Gastrocnemius medialis (tissue), 4 donors: ENCODE results near the gene TFAP2A. TPM values are rescaled to one million over a fixed set of nuclear protein-coding genes. Genes with fewer than 3 reads are reported as not detected.

Experiments used
- ATAC-seq, 2 donors: fragments of 150-250 bp; one replicate each; pipeline ENCODE4 v1.9.1; 2016
- DNase-seq, 2 donors: peaks; one replicate each; pipeline ENCODE4 v3.0.0-alpha.2; 2019
- H3K27ac ChIP-seq, 4 donors: fragments of 200-600 bp; sonication (generic); 1 replicate in 1 of 4; 2 replicates in 3 of 4; pipeline ENCODE4 v1.5.1; 2016 to 2018; ENCODE audit warnings: mild to moderate bottlenecking in 2 of 4, moderate library complexity in 1 of 4
- H3K27me3 ChIP-seq, 3 donors: fragments of 200-600 bp; sonication (generic) in 2 of 3; 1 replicate in 1 of 3; 2 replicates in 2 of 3; pipeline versions ENCODE4 v1.5.1 to v1.6.0; 2016 to 2019; ENCODE audit warnings: mild to moderate bottlenecking in 1 of 3, moderate library complexity in 1 of 3
- H3K36me3 ChIP-seq, 2 donors: fragments of 200-600 bp; sonication (generic) in 1 of 2; one replicate each; pipeline ENCODE4 v1.5.1; 2017 to 2018
- H3K4me1 ChIP-seq, 2 donors: fragments of 200-600 bp; sonication (generic) in 1 of 2; one replicate each; pipeline ENCODE4 v1.5.1; 2016 to 2017; ENCODE audit warnings: mild to moderate bottlenecking in 2 of 2
- H3K4me3 ChIP-seq, 4 donors: fragments of 200-600 bp; sonication (generic) in 3 of 4; 1 replicate in 1 of 4; 2 replicates in 3 of 4; pipeline ENCODE4 v1.5.1; 2016 to 2019; ENCODE audit warnings: mild to moderate bottlenecking in 2 of 4
- H3K9me3 ChIP-seq, 3 donors: fragments of 200-600 bp; sonication (generic) in 2 of 3; 1 replicate in 1 of 3; 2 replicates in 2 of 3; pipeline ENCODE4 v1.5.1; 2016 to 2019
- CTCF ChIP-seq, 5 experiments: fragments of 450-650 bp in 3 of 5; fragments of 200-600 bp in 2 of 5; sonication (generic) in 2 of 5; IDR thresholded peaks in 4 of 5; conservative IDR thresholded peaks in 1 of 5; 1 replicate in 4 of 5; 2 replicates in 1 of 5; pipeline ENCODE4 v1.5.1; 2016 to 2019; ENCODE audit warnings: antibody characterized with exemption in 5 of 5, mild to moderate bottlenecking in 3 of 5, moderate library complexity in 3 of 5
- POLR2A ChIP-seq, 2 donors: fragments of 450-650 bp; IDR thresholded peaks; one replicate each; pipeline ENCODE4 v1.6.1; 2017; ENCODE audit warnings: antibody characterized with exemption in 2 of 2, mild to moderate bottlenecking in 2 of 2, moderate library complexity in 2 of 2
- in situ Hi-C, 4 donors: fragments of 200-750 bp; cut with MboI; loops; one replicate each; pipeline versions ENCODE4 v1.15.0 to v1.8.0; 2017; ENCODE audit warnings: low sequenced_read_pairs in 4 of 4
- intact Hi-C: fragments of 100-400 bp; cut with DNase I; formaldehyde crosslinking; loops from one replicate; pipeline ENCODE4 v1.15.1; 2023; ENCODE audit warnings: low total_unique reads
- total RNA-seq, 4 donors: library from RNA; depleted of rRNA; stranded (reverse); fragments of >200 nt; gene quantifications; one replicate each; pipeline versions ENCODE4 v1.1.0 to v1.2.3, GENCODE V29; 2016

The TFAP2A gene
- total RNA-seq, 4 donors from 2014 or later: not detected

- TF ChIP-seq CTCF (IDR thresholded peaks at IDR 0.05 in 4 of 5, conservative IDR thresholded peaks at IDR 0.05 in 1 of 5) (no peak), POLR2A (IDR thresholded peaks at IDR 0.05) (no peak)
- in situ Hi-C loops: no loop called here
- ATAC-seq (no peak), DNase-seq (no peak)
- Histone ChIP-seq H3K4me1 (peaks cover 7% of the 10 kb centered on the region in 2 donors), H3K27ac (no peak overlapping the region), H3K9me3 (no peaks in the 10 kb centered on the region), H3K36me3 (no peaks in the 10 kb centered on the region), H3K27me3 (peaks cover 89 to 96% (median 96%) of the 10 kb centered on the region in 3 donors), H3K4me3 (no peak overlapping the region)
- intact Hi-C loops: no loop called here
Measured at GRCh38 chr6:10398446-10399218, 16.2 kb downstream of the TFAP2A start.

- no peaks in the 10 kb centered on the region for H3K4me1 ChIP-seq
- TF ChIP-seq CTCF (IDR thresholded peaks at IDR 0.05 in 4 of 5, conservative IDR thresholded peaks at IDR 0.05 in 1 of 5) (no peak), POLR2A (IDR thresholded peaks at IDR 0.05) (no peak)
- H3K27me3 ChIP-seq: peaks cover 89 to 96% (median 96%) of the 10 kb centered on the region in 3 donors
- in situ Hi-C loops: no loop called here
- H3K9me3 ChIP-seq: no peaks in the 10 kb centered on the region
- no peak overlapping the region for H3K4me3 ChIP-seq
- H3K27ac ChIP-seq: no peak overlapping the region
- ATAC-seq: no peak
- intact Hi-C loops: no loop called here
- H3K36me3 ChIP-seq: no peaks in the 10 kb centered on the region
- DNase-seq: no peak
Measured at GRCh38 chr6:10397756-10398445, 17.0 kb downstream of the TFAP2A start.

- no peak for DNase-seq
- intact Hi-C loops (no loop called here), in situ Hi-C loops (no loop called here)
- no peak for ATAC-seq
- no peak for TF ChIP-seq POLR2A (IDR thresholded peaks at IDR 0.05)
- TF ChIP-seq CTCF (IDR thresholded peaks at IDR 0.05 in 4 of 5, conservative IDR thresholded peaks at IDR 0.05 in 1 of 5): no peak
- Histone ChIP-seq H3K27me3 (peaks cover 89 to 96% (median 96%) of the 10 kb centered on the region in 3 donors), H3K4me1 (no peaks in the 10 kb centered on the region), H3K9me3 (no peaks in the 10 kb centered on the region), H3K36me3 (no peaks in the 10 kb centered on the region), H3K4me3 (no peak overlapping the region), H3K27ac (no peak overlapping the region)
Measured at GRCh38 chr6:10396785-10397184, 18.1 kb downstream of the TFAP2A start.

- DNase-seq: no peak
- in situ Hi-C loops (no loop called here), intact Hi-C loops (no loop called here)
- Histone ChIP-seq H3K4me1 (no peaks in the 10 kb centered on the region), H3K9me3 (no peaks in the 10 kb centered on the region), H3K27me3 (peaks cover 89 to 96% (median 96%) of the 10 kb centered on the region in 3 donors), H3K36me3 (no peaks in the 10 kb centered on the region), H3K27ac (no peak overlapping the region), H3K4me3 (no peak overlapping the region)
- TF ChIP-seq CTCF (IDR thresholded peaks at IDR 0.05 in 4 of 5, conservative IDR thresholded peaks at IDR 0.05 in 1 of 5) (no peak), POLR2A (IDR thresholded peaks at IDR 0.05) (no peak)
- no peak for ATAC-seq
Measured at GRCh38 chr6:10395704-10396546, 18.9 kb downstream of the TFAP2A start.
